GM10266 (cell line): ENCODE data around the gene MLLT3.
A peak's percentile ranks its signal among the peaks of the same experiment; 100 is the strongest.

Experiments used
- DNase-seq: peaks from one replicate; pipeline ENCODE4 v3.0.0; 2012; ENCODE audit errors: extremely low spot score
- CTCF ChIP-seq: IDR thresholded peaks from 2 replicates; pipeline ENCODE4 v1.5.1; 2012; ENCODE audit warnings: mild to moderate bottlenecking, low read depth; ENCODE audit not compliant: control insufficient read depth, insufficient read depth; ENCODE audit errors: missing control alignments

Gene MLLT3

GRCh38 chr9:20537294-20537693 is 85.0 kb downstream of the MLLT3 start:
- TF ChIP-seq CTCF = no peak
- DNase-seq = no peak

GRCh38 chr9:20532584-20532983 is 89.7 kb downstream of the MLLT3 start:
- DNase-seq = no peak
- no peak for TF ChIP-seq CTCF

GRCh38 chr9:20529837-20530236 is 92.5 kb downstream of the MLLT3 start:
- TF ChIP-seq CTCF = no peak
- DNase-seq = no peak

GRCh38 chr9:20528253-20528652 is 94.0 kb downstream of the MLLT3 start:
- no peak for DNase-seq

GRCh38 chr9:20526500-20527319 is 95.6 kb downstream of the MLLT3 start:
- peak; percentile 3 for TF ChIP-seq CTCF
- DNase-seq = no peak

More at GRCh38 chr9:20528253-20528652, 94.0 kb downstream of the MLLT3 start:
- TF ChIP-seq CTCF = no peak

- TF ChIP-seq CTCF = peak; percentile 38
- no peak for DNase-seq
These were observed 97.5 kb downstream of the MLLT3 start for GRCh38 chr9:20524776-20525175.

GRCh38 chr9:20518737-20519136 is 103.6 kb downstream of the MLLT3 start:
- DNase-seq = no peak
- TF ChIP-seq CTCF = no peak
